ENCODE measurements around the gene OLFM4. TPM values are rescaled to one million over a fixed set of nuclear protein-coding genes. Genes with fewer than 3 reads are reported as not detected.
A peak's percentile ranks its signal among the peaks of the same experiment; 100 is the strongest.

OLFM4 gene
- total RNA-seq, 4 donors from 2014 or later, result 613 to 1,604 (median 1,215) TPM

DNA sequence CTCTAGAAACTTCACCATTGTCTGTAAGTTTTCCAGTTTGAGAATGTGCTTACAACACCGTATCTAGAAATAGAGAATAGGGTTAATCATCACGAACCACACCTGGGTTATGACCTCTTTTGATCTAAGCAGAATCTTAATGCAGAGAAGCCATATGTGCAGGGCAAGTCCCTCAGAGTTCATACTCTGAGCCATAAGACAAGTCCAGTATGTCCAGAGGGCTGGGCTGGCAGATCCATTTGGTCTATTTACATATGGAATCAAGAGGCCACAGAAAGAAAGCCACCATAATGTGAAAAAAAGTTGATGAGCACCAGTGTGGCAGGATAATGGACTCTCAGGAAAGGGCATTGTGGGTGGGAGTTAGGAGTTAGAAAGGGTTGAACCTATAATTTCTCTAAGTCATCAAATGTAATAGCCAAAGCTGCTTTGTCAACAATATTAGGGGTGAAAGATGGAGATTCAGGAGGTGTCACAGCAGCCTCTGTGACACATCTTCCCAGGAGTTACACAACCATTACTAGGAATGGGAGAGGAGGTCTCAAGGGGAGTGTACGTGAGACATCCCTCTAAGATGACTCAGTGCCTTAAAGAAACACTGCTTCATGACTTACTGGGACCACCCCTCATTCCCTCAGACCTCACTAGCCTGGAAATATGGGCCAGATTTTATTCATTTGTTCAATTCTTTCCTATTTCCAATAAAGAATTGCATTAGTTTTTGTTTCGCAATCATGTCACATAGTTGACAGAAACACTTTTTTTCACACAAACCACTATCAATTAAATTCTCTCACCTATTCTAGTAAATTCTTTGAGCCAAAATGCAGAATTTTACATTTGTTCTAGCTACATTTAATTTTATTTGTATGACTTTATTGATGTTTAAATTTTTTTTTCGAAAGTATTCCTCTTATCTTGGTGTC, 30.4 kb upstream of the OLFM4 start:
- Histone ChIP-seq H3K4me1 (no peaks in the 10 kb centered on the region), H3K4me3 (no peak overlapping the region), H3K27ac (no peak overlapping the region), H3K27me3 (no peaks in the 10 kb centered on the region), H3K36me3 (no peaks in the 10 kb centered on the region), H3K9me3 (no peaks in the 10 kb centered on the region)
- DNase-seq, result no peak
- no peak for TF ChIP-seq POLR2A (IDR thresholded peaks at IDR 0.05)
- TF ChIP-seq, protein P1, sequence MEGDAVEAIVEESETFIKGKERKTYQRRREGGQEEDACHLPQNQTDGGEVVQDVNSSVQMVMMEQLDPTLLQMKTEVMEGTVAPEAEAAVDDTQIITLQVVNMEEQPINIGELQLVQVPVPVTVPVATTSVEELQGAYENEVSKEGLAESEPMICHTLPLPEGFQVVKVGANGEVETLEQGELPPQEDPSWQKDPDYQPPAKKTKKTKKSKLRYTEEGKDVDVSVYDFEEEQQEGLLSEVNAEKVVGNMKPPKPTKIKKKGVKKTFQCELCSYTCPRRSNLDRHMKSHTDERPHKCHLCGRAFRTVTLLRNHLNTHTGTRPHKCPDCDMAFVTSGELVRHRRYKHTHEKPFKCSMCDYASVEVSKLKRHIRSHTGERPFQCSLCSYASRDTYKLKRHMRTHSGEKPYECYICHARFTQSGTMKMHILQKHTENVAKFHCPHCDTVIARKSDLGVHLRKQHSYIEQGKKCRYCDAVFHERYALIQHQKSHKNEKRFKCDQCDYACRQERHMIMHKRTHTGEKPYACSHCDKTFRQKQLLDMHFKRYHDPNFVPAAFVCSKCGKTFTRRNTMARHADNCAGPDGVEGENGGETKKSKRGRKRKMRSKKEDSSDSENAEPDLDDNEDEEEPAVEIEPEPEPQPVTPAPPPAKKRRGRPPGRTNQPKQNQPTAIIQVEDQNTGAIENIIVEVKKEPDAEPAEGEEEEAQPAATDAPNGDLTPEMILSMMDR (IDR thresholded peaks at IDR 0.05), result no peak

DNA sequence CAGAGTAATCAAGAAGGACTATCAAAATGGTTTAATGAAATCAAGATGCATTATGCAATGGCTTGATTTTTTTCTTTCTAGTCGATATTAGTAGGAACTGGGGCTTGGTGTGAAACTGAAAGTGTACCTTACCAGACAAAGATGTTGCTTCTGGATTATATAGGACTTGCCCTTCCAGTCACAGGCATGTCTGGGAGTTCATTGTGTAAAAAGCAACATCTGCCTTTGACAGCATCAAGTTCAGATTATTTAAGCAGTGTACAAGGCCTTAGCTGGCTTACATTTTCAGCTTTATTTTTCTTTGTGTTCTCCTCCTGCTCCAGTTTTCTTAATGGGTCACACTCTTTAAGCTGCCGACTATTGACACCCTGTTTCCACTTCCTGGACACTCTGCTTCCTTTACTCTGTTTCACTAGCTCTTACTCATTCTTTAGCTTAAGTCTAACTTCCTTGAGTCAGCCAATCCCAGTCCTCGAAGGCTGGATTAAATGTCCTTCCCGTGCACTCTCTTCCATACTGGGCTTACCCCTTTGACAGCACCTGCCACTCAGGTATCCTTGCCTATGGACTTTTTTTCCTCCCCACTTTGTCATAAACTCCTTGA, 29.4 kb upstream of the OLFM4 start:
- Histone ChIP-seq H3K4me1 (no peaks in the 10 kb centered on the region), H3K27ac (no peak overlapping the region), H3K27me3 (no peaks in the 10 kb centered on the region), H3K36me3 (no peaks in the 10 kb centered on the region), H3K9me3 (no peaks in the 10 kb centered on the region), H3K4me3 (no peak overlapping the region)
- no peak for DNase-seq
- TF ChIP-seq, protein P1 (IDR thresholded peaks at IDR 0.05), result no peak
- no peak for TF ChIP-seq POLR2A (IDR thresholded peaks at IDR 0.05)

DNA sequence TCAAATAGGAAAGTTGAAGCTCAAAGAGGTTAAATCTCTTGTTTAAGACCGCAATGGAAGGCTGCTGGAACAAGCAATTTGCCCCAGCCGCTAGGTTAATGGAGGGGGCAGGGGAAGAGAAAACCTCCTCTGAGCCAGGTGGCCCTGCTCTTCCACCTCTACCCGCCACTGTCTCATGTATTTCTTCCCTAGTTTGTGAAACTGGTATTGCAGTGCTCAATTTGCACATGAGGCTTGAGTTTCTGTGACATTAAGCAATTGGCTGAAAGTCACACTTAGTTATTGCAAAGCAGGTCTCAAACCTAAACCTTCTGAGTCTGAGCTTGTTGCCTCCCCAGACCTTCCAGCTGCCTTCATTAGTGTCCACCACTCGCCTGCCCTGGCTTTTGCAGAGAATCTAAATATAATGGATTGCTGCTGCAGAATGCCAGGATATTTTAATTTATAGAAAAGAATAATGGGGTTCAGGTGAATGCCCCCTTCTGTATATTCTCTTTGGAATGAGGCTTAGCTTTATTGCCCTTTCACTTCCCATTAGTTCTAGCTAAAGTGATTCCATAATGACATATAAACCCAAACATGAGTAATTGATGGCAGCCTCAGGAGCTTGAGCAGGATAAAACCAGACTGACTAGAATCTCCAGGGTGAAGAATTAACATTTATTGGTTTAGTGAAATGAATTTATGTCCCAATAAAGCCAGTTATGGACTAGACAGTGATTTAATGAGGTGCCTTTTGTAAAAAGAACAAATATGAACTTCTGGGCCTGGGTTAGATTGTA, 27.0 kb upstream of the OLFM4 start:
- no peak overlapping the region for H3K27ac ChIP-seq
- no peaks in the 10 kb centered on the region for H3K4me1 ChIP-seq
- DNase-seq, result no peak

DNA sequence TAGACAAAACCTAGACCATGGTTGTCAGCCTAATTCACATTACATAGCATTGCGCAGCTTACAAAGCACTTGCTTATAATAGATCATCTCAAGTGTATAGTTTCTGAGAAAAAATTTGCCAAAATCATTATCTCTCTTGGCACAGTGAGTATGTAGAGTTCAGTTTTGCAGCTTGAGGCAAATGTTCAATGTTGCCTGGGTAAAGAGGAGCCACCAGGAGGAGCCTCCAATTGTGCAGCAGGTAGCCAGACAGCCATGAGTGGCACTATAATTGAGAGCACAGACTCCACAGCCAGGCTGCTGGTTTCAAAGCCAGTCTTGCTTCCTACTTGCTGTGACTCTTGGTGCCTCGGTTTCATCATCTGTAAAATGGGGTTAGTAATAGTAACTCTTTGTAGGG, 24.0 kb upstream of the OLFM4 start:
- Histone ChIP-seq H3K27me3 (no peaks in the 10 kb centered on the region), H3K4me3 (no peak overlapping the region), H3K4me1 (no peaks in the 10 kb centered on the region), H3K36me3 (no peaks in the 10 kb centered on the region), H3K9me3 (no peaks in the 10 kb centered on the region), H3K27ac (no peak overlapping the region)
- TF ChIP-seq, protein P1 (IDR thresholded peaks at IDR 0.05), result peak in 3 of 6 experiments; percentile 18 to 37 (median 29)
- no peak for TF ChIP-seq POLR2A (IDR thresholded peaks at IDR 0.05)
- no peak for DNase-seq

More for the DNA sequence above, 27.0 kb upstream of the OLFM4 start:
- Histone ChIP-seq H3K9me3 (no peaks in the 10 kb centered on the region), H3K4me3 (no peak overlapping the region), H3K36me3 (no peaks in the 10 kb centered on the region), H3K27me3 (no peaks in the 10 kb centered on the region)
- no peak for TF ChIP-seq POLR2A (IDR thresholded peaks at IDR 0.05)
- TF ChIP-seq, protein P1 (IDR thresholded peaks at IDR 0.05), result no peak

DNA sequence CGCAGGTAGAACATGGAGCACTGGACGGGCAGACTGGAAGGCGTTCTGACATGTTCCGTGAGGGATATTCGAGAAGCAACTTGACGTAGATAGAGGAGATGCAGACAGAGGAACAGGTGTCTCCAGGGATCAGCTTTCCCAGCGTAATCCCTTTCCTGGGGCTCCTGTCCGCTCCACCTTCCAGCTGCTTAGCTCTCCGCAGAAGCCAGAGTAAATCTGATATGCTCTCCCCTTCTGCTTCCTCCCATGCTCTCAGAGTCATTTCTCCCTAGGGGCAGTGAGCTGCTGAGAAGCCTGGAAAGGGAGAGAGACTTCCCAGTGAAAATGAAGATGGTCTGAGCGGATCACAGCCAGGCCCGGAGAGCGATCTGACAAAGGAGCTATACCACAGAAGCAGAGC, 23.0 kb upstream of the OLFM4 start:
- no peak for DNase-seq
- H3K4me3 ChIP-seq, result no peak overlapping the region
- H3K27ac ChIP-seq, result no peak overlapping the region
- H3K36me3 ChIP-seq, result no peaks in the 10 kb centered on the region
- no peaks in the 10 kb centered on the region for H3K9me3 ChIP-seq
- no peaks in the 10 kb centered on the region for H3K27me3 ChIP-seq
- H3K4me1 ChIP-seq, result no peaks in the 10 kb centered on the region
- TF ChIP-seq, protein P1 (IDR thresholded peaks at IDR 0.05), result no peak
- no peak for TF ChIP-seq POLR2A (IDR thresholded peaks at IDR 0.05)
